Measurements from ENCODE around the gene SP7. TPM values are rescaled to one million over a fixed set of nuclear protein-coding genes. Genes with fewer than 3 reads are reported as not detected.

SP7 gene
- total and polyA plus RNA-seq, 9 of the 15 experiments (the other 6 are each of a cell fraction or from before 2014, with no cell fraction given), result 0.04 TPM; not detected in 8

- TF ChIP-seq CREB5 (CRISPR knock-in tag; IDR thresholded peaks at IDR 0.05) (no peak), ZNF445 (CRISPR knock-in tag; IDR thresholded peaks at IDR 0.05; ENCODE audit: low read depth) (no peak), ETS2 (tag; IDR thresholded peaks at IDR 0.05; ENCODE audit: borderline replicate concordance, poor library complexity, severe bottlenecking) (no peak), ZBTB7A (IDR thresholded peaks at IDR 0.05; ENCODE audit: borderline replicate concordance, control insufficient read depth, low read depth, low read length) (no peak), ZNF561 (CRISPR knock-in tag; conservative IDR thresholded peaks at IDR 0.05) (no peak), PATZ1 (CRISPR knock-in tag; IDR thresholded peaks at IDR 0.05; ENCODE audit: borderline replicate concordance) (no peak), ZNF224 (CRISPR knock-in tag; IDR thresholded peaks at IDR 0.05) (no peak), HDAC6 (IDR thresholded peaks at IDR 0.05; ENCODE audit: low read depth, low read length) (no peak), BRF2 (IDR thresholded peaks at IDR 0.05; ENCODE audit: borderline replicate concordance, insufficient read depth, insufficient read length) (no peak), NFE2L1 (tag; IDR thresholded peaks at IDR 0.05; ENCODE audit: borderline replicate concordance, low read depth) (no peak), SMARCA5 (IDR thresholded peaks at IDR 0.05) (peak; percentile 30; the same call in 1 of the 2 replicates), BDP1 (IDR thresholded peaks at IDR 0.05; ENCODE audit: insufficient read depth, insufficient read length) (no peak), ZNF354B (CRISPR knock-in tag; IDR thresholded peaks at IDR 0.05) (no peak), MCM5 (IDR thresholded peaks at IDR 0.05; ENCODE audit: low read depth) (no peak), SMARCA4 (IDR thresholded peaks at IDR 0.05) (peak; percentile 62; the same call in 1 of the 2 replicates), RBM34 (IDR thresholded peaks at IDR 0.05; ENCODE audit: borderline replicate concordance, insufficient read depth, low read length) (no peak), GTF2A2 (tag; IDR thresholded peaks at IDR 0.05) (no peak), CREM (IDR thresholded peaks at IDR 0.05; ENCODE audit: low read depth) (no peak), SRSF3 (IDR thresholded peaks at IDR 0.05; ENCODE audit: insufficient read depth, low read length) (no peak), JUND (IDR thresholded peaks at IDR 0.05; ENCODE audit: borderline replicate concordance, low read depth, low read length) (no peak), JUND (tag; IDR thresholded peaks at IDR 0.05; ENCODE audit: borderline replicate concordance, low read depth, low read length) (no peak), RB1 (IDR thresholded peaks at IDR 0.05; ENCODE audit: low read depth) (no peak), SIRT6 (IDR thresholded peaks at IDR 0.05; ENCODE audit: low read depth, low read length) (no peak), ZFP36 (IDR thresholded peaks at IDR 0.05; ENCODE audit: low read depth, low read length, partially characterized antibody) (no peak), STAG1 (CRISPR knock-in tag; IDR thresholded peaks at IDR 0.05; ENCODE audit: borderline replicate concordance) (no peak)
These were observed 44.9 kb upstream of the SP7 start (continued) for GRCh38 chr12:53380794-53381730.

All from K562 (cell line).